ENCODE data around the gene LHX2.

DNA sequence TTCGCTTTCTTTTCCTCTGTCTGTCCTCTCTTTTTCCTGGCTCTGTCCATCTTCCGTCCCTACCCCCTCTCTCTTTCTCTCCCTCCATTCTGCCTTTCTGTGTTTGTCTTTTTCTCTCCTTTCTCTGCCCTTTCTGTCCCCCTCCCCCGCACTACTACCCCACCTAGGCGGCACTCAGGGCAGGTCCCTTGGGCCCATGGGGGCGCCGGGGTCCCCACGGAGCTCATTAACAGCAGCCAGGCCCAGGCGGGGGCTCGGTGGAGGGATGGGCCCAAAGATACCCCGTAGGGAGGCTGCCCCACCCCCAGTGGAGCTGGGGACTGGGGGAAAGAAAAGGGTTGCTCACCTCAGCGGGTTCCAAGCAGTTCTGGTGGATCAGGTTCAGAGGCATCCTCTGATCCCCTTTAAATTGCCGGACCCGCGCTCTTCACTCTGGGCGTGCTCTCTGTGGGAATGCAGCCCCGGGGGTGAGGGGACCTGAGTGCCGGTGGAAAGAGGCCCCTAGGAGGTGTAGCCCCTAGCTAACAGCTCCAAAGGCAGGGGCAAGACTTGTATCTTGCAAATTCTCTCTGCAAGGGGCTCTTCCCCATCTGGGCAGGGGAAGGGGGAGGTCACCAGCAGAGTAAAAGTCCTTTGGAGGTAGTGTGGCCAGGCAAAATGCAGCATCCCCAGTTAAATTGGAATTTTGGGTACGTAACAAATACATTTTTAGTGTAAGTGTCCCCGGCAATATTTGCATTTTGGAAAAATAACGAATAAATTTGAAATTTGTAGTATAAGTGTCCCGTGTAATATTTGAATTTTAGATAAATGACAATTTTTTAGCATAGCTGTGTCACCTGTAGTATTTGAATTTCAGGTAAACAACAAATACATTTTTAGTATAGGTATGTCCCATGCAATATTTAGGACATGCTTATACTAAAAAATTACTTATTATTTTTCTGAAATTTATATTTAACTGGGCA lies 7.4 kb downstream of the LHX2 start:
- no peak for TF ChIP-seq RAD21 (IDR thresholded peaks at IDR 0.05; ENCODE audit: low read length)
- TF ChIP-seq MAFK (IDR thresholded peaks at IDR 0.05; ENCODE audit: low read depth, low read length), result no peak
- no peak for TF ChIP-seq ELK1 (IDR thresholded peaks at IDR 0.05; ENCODE audit: borderline replicate concordance, low read depth, low read length)
- no peak for TF ChIP-seq CTCF (conservative IDR thresholded peaks at IDR 0.05; ENCODE audit: low read depth, low read length)
- no peak for TF ChIP-seq FOS (IDR thresholded peaks at IDR 0.05; ENCODE audit: low read depth, low read length)
- no peak for TF ChIP-seq CHD1 (IDR thresholded peaks at IDR 0.05; ENCODE audit: low read depth, low read length)
- TF ChIP-seq POLR2A (IDR thresholded peaks at IDR 0.05; ENCODE audit: low read depth, low read length), result no peak
- TF ChIP-seq SMC3 (IDR thresholded peaks at IDR 0.05; ENCODE audit: low read depth, low read length), result no peak
- TF ChIP-seq BHLHE40 (IDR thresholded peaks at IDR 0.05; ENCODE audit: low read depth, low read length), result no peak
